WTC11 (cell line): Measurements from ENCODE around the gene IQGAP2.

Experiments
- FOXP1 ChIP-seq: sonication (generic); formaldehyde crosslinking; IDR thresholded peaks from 2 replicates; pipeline ENCODE4 v1.8.0; 2022; ENCODE audit warnings: missing genetic modification reagents, mild to moderate bottlenecking, moderate library complexity, borderline replicate concordance
- NFATC4 ChIP-seq: fragments of 250-450 bp; sonication (Bioruptor Pico); IDR thresholded peaks from 2 replicates; pipeline ENCODE4 v1.9.0; 2021; ENCODE audit warnings: mild to moderate bottlenecking
- TF ChIP-seq, protein P1 (sequence below): sonication (generic); formaldehyde crosslinking; IDR thresholded peaks from 2 replicates; pipeline ENCODE4 v1.8.1; 2022; ENCODE audit warnings: low read depth, mild to moderate bottlenecking, moderate library complexity, missing genetic modification reagents, borderline replicate concordance
- TF ChIP-seq, protein P2 (sequence below): fragments of 250-450 bp; sonication (Bioruptor Pico); IDR thresholded peaks from 2 replicates; pipeline ENCODE4 v2.1.2; 2022; ENCODE audit warnings: mild to moderate bottlenecking, moderate library complexity
- TF ChIP-seq, protein P3 (sequence below): sonication (generic); formaldehyde crosslinking; IDR thresholded peaks from 2 replicates; pipeline ENCODE4 v1.8.1; 2022; ENCODE audit warnings: mild to moderate bottlenecking, missing genetic modification reagents, moderate library complexity, borderline replicate concordance
- TF ChIP-seq, protein P4 (sequence below): fragments of 200-600 bp; IDR thresholded peaks from 2 replicates; pipeline ENCODE4 v1.8.0; 2022; ENCODE audit warnings: antibody characterized with exemption
- TF ChIP-seq, protein P5 (sequence below): sonication (generic); formaldehyde crosslinking; IDR thresholded peaks from 2 replicates; pipeline ENCODE4 v1.8.1; 2022; ENCODE audit warnings: low read depth, missing genetic modification reagents, borderline replicate concordance
- TF ChIP-seq, protein P6 (sequence below): sonication (generic); formaldehyde crosslinking; IDR thresholded peaks from 2 replicates; pipeline ENCODE4 v1.8.1; 2023; ENCODE audit warnings: mild to moderate bottlenecking, missing genetic modification reagents, borderline replicate concordance

DNA sequence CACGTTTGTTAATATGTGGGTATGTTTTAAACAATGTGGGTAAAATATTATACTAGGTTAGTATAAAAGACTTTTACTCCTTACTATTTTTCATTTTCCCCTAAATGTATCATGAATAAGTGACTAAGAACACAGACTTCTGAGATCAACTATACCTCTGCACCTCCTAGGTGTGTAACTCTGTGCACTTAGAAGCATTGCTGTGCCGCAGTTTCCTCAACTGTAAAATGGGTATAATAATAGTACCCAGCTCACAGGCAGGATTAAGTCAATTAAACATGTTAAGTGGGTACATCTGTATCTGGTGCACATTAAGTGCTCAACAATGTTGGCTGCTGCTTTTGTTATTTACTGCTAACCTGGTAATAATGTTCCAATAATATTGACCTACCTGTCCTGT, 291.2 kb downstream of the IQGAP2 start:
- TF ChIP-seq, protein P1, sequence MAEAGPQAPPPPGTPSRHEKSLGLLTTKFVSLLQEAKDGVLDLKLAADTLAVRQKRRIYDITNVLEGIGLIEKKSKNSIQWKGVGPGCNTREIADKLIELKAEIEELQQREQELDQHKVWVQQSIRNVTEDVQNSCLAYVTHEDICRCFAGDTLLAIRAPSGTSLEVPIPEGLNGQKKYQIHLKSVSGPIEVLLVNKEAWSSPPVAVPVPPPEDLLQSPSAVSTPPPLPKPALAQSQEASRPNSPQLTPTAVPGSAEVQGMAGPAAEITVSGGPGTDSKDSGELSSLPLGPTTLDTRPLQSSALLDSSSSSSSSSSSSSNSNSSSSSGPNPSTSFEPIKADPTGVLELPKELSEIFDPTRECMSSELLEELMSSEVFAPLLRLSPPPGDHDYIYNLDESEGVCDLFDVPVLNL (CRISPR knock-in tag) = no peak
- TF ChIP-seq, protein P2, sequence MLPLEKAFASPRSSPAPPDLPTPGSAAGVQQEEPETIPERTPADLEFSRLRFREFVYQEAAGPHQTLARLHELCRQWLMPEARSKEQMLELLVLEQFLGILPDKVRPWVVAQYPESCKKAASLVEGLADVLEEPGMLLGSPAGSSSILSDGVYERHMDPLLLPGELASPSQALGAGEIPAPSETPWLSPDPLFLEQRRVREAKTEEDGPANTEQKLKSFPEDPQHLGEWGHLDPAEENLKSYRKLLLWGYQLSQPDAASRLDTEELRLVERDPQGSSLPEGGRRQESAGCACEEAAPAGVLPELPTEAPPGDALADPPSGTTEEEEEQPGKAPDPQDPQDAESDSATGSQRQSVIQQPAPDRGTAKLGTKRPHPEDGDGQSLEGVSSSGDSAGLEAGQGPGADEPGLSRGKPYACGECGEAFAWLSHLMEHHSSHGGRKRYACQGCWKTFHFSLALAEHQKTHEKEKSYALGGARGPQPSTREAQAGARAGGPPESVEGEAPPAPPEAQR (CRISPR knock-in tag) = no peak
- TF ChIP-seq, protein P3, sequence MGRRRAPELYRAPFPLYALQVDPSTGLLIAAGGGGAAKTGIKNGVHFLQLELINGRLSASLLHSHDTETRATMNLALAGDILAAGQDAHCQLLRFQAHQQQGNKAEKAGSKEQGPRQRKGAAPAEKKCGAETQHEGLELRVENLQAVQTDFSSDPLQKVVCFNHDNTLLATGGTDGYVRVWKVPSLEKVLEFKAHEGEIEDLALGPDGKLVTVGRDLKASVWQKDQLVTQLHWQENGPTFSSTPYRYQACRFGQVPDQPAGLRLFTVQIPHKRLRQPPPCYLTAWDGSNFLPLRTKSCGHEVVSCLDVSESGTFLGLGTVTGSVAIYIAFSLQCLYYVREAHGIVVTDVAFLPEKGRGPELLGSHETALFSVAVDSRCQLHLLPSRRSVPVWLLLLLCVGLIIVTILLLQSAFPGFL = no peak
- TF ChIP-seq, protein P4, sequence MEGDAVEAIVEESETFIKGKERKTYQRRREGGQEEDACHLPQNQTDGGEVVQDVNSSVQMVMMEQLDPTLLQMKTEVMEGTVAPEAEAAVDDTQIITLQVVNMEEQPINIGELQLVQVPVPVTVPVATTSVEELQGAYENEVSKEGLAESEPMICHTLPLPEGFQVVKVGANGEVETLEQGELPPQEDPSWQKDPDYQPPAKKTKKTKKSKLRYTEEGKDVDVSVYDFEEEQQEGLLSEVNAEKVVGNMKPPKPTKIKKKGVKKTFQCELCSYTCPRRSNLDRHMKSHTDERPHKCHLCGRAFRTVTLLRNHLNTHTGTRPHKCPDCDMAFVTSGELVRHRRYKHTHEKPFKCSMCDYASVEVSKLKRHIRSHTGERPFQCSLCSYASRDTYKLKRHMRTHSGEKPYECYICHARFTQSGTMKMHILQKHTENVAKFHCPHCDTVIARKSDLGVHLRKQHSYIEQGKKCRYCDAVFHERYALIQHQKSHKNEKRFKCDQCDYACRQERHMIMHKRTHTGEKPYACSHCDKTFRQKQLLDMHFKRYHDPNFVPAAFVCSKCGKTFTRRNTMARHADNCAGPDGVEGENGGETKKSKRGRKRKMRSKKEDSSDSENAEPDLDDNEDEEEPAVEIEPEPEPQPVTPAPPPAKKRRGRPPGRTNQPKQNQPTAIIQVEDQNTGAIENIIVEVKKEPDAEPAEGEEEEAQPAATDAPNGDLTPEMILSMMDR = no peak
- TF ChIP-seq NFATC4 (no peak), FOXP1 (no peak)
- TF ChIP-seq, protein P5, sequence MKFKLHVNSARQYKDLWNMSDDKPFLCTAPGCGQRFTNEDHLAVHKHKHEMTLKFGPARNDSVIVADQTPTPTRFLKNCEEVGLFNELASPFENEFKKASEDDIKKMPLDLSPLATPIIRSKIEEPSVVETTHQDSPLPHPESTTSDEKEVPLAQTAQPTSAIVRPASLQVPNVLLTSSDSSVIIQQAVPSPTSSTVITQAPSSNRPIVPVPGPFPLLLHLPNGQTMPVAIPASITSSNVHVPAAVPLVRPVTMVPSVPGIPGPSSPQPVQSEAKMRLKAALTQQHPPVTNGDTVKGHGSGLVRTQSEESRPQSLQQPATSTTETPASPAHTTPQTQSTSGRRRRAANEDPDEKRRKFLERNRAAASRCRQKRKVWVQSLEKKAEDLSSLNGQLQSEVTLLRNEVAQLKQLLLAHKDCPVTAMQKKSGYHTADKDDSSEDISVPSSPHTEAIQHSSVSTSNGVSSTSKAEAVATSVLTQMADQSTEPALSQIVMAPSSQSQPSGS = no peak
- TF ChIP-seq, protein P6, sequence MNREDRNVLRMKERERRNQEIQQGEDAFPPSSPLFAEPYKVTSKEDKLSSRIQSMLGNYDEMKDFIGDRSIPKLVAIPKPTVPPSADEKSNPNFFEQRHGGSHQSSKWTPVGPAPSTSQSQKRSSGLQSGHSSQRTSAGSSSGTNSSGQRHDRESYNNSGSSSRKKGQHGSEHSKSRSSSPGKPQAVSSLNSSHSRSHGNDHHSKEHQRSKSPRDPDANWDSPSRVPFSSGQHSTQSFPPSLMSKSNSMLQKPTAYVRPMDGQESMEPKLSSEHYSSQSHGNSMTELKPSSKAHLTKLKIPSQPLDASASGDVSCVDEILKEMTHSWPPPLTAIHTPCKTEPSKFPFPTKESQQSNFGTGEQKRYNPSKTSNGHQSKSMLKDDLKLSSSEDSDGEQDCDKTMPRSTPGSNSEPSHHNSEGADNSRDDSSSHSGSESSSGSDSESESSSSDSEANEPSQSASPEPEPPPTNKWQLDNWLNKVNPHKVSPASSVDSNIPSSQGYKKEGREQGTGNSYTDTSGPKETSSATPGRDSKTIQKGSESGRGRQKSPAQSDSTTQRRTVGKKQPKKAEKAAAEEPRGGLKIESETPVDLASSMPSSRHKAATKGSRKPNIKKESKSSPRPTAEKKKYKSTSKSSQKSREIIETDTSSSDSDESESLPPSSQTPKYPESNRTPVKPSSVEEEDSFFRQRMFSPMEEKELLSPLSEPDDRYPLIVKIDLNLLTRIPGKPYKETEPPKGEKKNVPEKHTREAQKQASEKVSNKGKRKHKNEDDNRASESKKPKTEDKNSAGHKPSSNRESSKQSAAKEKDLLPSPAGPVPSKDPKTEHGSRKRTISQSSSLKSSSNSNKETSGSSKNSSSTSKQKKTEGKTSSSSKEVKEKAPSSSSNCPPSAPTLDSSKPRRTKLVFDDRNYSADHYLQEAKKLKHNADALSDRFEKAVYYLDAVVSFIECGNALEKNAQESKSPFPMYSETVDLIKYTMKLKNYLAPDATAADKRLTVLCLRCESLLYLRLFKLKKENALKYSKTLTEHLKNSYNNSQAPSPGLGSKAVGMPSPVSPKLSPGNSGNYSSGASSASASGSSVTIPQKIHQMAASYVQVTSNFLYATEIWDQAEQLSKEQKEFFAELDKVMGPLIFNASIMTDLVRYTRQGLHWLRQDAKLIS (CRISPR knock-in tag) = no peak
